HG03064 (cell line): ENCODE data around the gene ZMAT3.
"Not testable (repeated sequence)": the region's sequence is repeated elsewhere in the genome, so short reads cannot be mapped to it uniquely, and the experiment has no call there.

Source experiments
- ATAC-seq: cut with Tn5 transposase; IDR thresholded peaks from one replicate; pipeline ENCODE4 v1.9.1; 2021; ENCODE audit warnings: low read depth; ENCODE audit not compliant: unreplicated experiment

ZMAT3 gene

GRCh38 chr3:179069762-179070390, 1.7 kb downstream of the ZMAT3 start:
- no peak for ATAC-seq

- no peak for ATAC-seq
These were observed 2.7 kb downstream of the ZMAT3 start for GRCh38 chr3:179068779-179069530.

GRCh38 chr3:179067839-179068238, 3.8 kb downstream of the ZMAT3 start:
- no peak for ATAC-seq

- no peak for ATAC-seq
These were observed 4.3 kb downstream of the ZMAT3 start for GRCh38 chr3:179067291-179067690.

GRCh38 chr3:179063945-179064560, 7.6 kb downstream of the ZMAT3 start:
- ATAC-seq, result no peak

GRCh38 chr3:179056326-179056725, 15.3 kb downstream of the ZMAT3 start:
- no peak for ATAC-seq

- not testable (repeated sequence) for ATAC-seq
These were observed 17.0 kb downstream of the ZMAT3 start for GRCh38 chr3:179054565-179054964.

GRCh38 chr3:179046497-179047353, 24.9 kb downstream of the ZMAT3 start:
- ATAC-seq, result peak; percentile 79

- peak; percentile 50 for ATAC-seq
These were observed 25.7 kb downstream of the ZMAT3 start for GRCh38 chr3:179045719-179046402.

GRCh38 chr3:179038899-179039251, 32.7 kb downstream of the ZMAT3 start:
- ATAC-seq, result not testable (repeated sequence)

GRCh38 chr3:179038216-179038898, 33.3 kb downstream of the ZMAT3 start:
- ATAC-seq, result no peak

- ATAC-seq, result no peak
These were observed 34.3 kb downstream of the ZMAT3 start for GRCh38 chr3:179037351-179037750.

GRCh38 chr3:179036626-179037300, 34.8 kb downstream of the ZMAT3 start:
- ATAC-seq, result no peak

- no peak for ATAC-seq
These were observed 35.4 kb downstream of the ZMAT3 start for GRCh38 chr3:179036226-179036625.

GRCh38 chr3:179035232-179035631, 36.4 kb downstream of the ZMAT3 start:
- ATAC-seq, result no peak

- not testable (repeated sequence) for ATAC-seq
These were observed 38.3 kb downstream of the ZMAT3 start for GRCh38 chr3:179033304-179033657.

GRCh38 chr3:179032454-179033303, 38.9 kb downstream of the ZMAT3 start:
- not testable (repeated sequence) for ATAC-seq

- ATAC-seq, result no peak
These were observed 42.5 kb downstream of the ZMAT3 start for GRCh38 chr3:179029096-179029495.
